Measurements from ENCODE around the gene UNC5C. TPM values are rescaled to one million over a fixed set of nuclear protein-coding genes. Genes with fewer than 3 reads are reported as not detected.

UNC5C gene
- total and polyA plus RNA-seq, 2 of the 8 experiments (the other 6 are each of a cell fraction or from before 2014, with no cell fraction given): 0.30 to 1.3 TPM

GRCh38 chr4:95141361-95141760 is 407.4 kb downstream of the UNC5C start:
- CTCF ChIA-PET (ENCODE audit: partially characterized antibody): interaction anchor here (0.9 to 2.5 kb wide), 3 partner anchors 11 to 17 kb away, joined by 3 to 7 read pairs (median 3); no protein-coding TSS in a partner anchor
- FAIRE-seq: no peak
- no peak overlapping the region for H2BK120ac ChIP-seq (replicated peaks; ENCODE audit: low read depth, low read length)
- TF ChIP-seq ATF3 (IDR thresholded peaks at IDR 0.05; ENCODE audit: insufficient read depth, low read depth, low read length) (no peak), MAX (IDR thresholded peaks at IDR 0.05) (no peak), TCF12 (IDR thresholded peaks at IDR 0.05; ENCODE audit: low read depth, low read length) (no peak), KDM5A (IDR thresholded peaks at IDR 0.05; ENCODE audit: low read length) (no peak), SP2 (IDR thresholded peaks at IDR 0.05; ENCODE audit: low read length) (no peak), BCL11A (IDR thresholded peaks at IDR 0.05; ENCODE audit: low read depth in 2 of 2, low read length in 2 of 2) (no peak), CTBP2 (IDR thresholded peaks at IDR 0.05; ENCODE audit: borderline replicate concordance, insufficient read depth, insufficient read length, low read length) (no peak), MAFK (IDR thresholded peaks at IDR 0.05; ENCODE audit: low read depth, low read length) (no peak), SAP30 (IDR thresholded peaks at IDR 0.05; ENCODE audit: insufficient read depth, insufficient replicate concordance, low read length) (no peak), SIN3A (conservative IDR thresholded peaks at IDR 0.05 in 1 of 2, IDR thresholded peaks at IDR 0.05 in 1 of 2; ENCODE audit: low read depth in 1 of 2, low read length in 2 of 2) (no peak), ZNF274 (IDR thresholded peaks at IDR 0.05; ENCODE audit: borderline replicate concordance, extremely low read depth, low read length) (no peak), KDM4A (IDR thresholded peaks at IDR 0.05; ENCODE audit: low read depth, low read length, severe bottlenecking) (no peak)

More at GRCh38 chr4:95141361-95141760, 407.4 kb downstream of the UNC5C start:
- H2BK20ac ChIP-seq (ENCODE audit: low read length): no peak overlapping the region
- peaks cover 14 to 18% of the 10 kb centered on the region in 2 experiments; a peak in 3 of 4 replicates for H3K9me3 ChIP-seq (ENCODE audit: insufficient read depth in 2 of 2, low read depth in 1 of 2, low read length in 1 of 2)
- no peak overlapping the region for H2AK5ac ChIP-seq (ENCODE audit: low read depth, low read length)
- H3K4me1 ChIP-seq (replicated peaks in 1 of 4; ENCODE audit: control insufficient read depth in 3 of 4, insufficient read depth in 4 of 4, low read length in 3 of 4): peaks cover 0 to 2% (median 0%) of the 10 kb centered on the region in 4 experiments; a peak in 1 of 7 replicates
- H3K18ac ChIP-seq (ENCODE audit: extremely low read depth, low read length): no peak overlapping the region
- no peak overlapping the region for H4K91ac ChIP-seq (replicated peaks; ENCODE audit: insufficient read length, low read length)
- H3K27ac ChIP-seq (ENCODE audit: low read depth, low read length): no peak overlapping the region
- no peak overlapping the region for H4K5ac ChIP-seq (ENCODE audit: insufficient read length, low read depth, low read length)
- peaks cover 0 to 4% (median 2%) of the 10 kb centered on the region in 4 experiments; a peak in 1 of 8 replicates for H3K36me3 ChIP-seq (ENCODE audit: control insufficient read depth in 2 of 4, insufficient read depth in 4 of 4, low read length in 3 of 4)
- no peak overlapping the region for H3K9ac ChIP-seq (replicated peaks in 1 of 4; ENCODE audit: extremely low read depth in 1 of 4, low read depth in 3 of 4, low read length in 3 of 4)
- POLR2A ChIA-PET (ENCODE audit: partially characterized antibody): no interaction called here
- no peak overlapping the region for H3K23ac ChIP-seq (ENCODE audit: insufficient read length)
- H4K20me1 ChIP-seq (replicated peaks in 1 of 2; ENCODE audit: control insufficient read depth in 1 of 2, insufficient read depth in 2 of 2, low read length in 2 of 2): no peaks in the 10 kb centered on the region
- H2BK12ac ChIP-seq (ENCODE audit: low read depth, low read length): no peak overlapping the region
- no peaks in the 10 kb centered on the region for H3K79me2 ChIP-seq (ENCODE audit: control insufficient read depth in 1 of 2, insufficient read depth in 2 of 2, low read length in 2 of 2)
- H3K79me1 ChIP-seq (ENCODE audit: low read depth, low read length): no peaks in the 10 kb centered on the region
- 87% methylated on average over 5 of the region's 5 CpGs; no CpG with 5 or more reads in 1 of the 2 experiments for WGBS, 2 experiments (ENCODE audit: extremely low coverage in 1 of 2, insufficient coverage in 1 of 2, insufficient read length in 1 of 2, insufficient replicate concordance in 2 of 2, low coverage in 1 of 2, low lambda C conversion rate in 2 of 2, missing lambda C conversion rate in 1 of 2)
- H2BK15ac ChIP-seq (ENCODE audit: low read length): no peak overlapping the region
- no peak overlapping the region for H3K56ac ChIP-seq (replicated peaks; ENCODE audit: insufficient read length, low read depth, low read length)
- H3K27me3 ChIP-seq (replicated peaks in 1 of 4; ENCODE audit: control insufficient read depth in 3 of 4, extremely low read depth in 1 of 4, insufficient read depth in 3 of 4, low read length in 3 of 4): no peaks in the 10 kb centered on the region
- H2BK5ac ChIP-seq (ENCODE audit: low read depth, low read length): no peak overlapping the region
- no peak for DNase-seq (ENCODE audit: low read depth in 1 of 2, low spot score in 2 of 2)
- no peak overlapping the region for H3K4me2 ChIP-seq (ENCODE audit: insufficient read depth in 1 of 2, low read depth in 2 of 2, low read length in 2 of 2)
- H3K14ac ChIP-seq (ENCODE audit: insufficient read length): no peak overlapping the region
- no peak overlapping the region for H3K4me3 ChIP-seq (ENCODE audit: extremely low read depth in 1 of 4, insufficient read depth in 2 of 4, low read depth in 3 of 4, low read length in 4 of 4)
- H3K4ac ChIP-seq (replicated peaks; ENCODE audit: insufficient read length, low read depth, low read length): no peak overlapping the region
- no peak overlapping the region for H2AFZ ChIP-seq (ENCODE audit: low read length)
- H3K23me2 ChIP-seq (ENCODE audit: low read depth, low read length): no peaks in the 10 kb centered on the region
- no peak overlapping the region for H4K8ac ChIP-seq (ENCODE audit: extremely low read depth, insufficient read depth, low read length)
